Liver (tissue), 9 donors: ENCODE measurements around the gene SLC2A4. TPM values are rescaled to one million over a fixed set of nuclear protein-coding genes. Genes with fewer than 3 reads are reported as not detected.

Experiments
- DNase-seq: peaks from one replicate; pipeline ENCODE4 v3.0.0-alpha.2; 2017; ENCODE audit warnings: low spot score
- H3K27ac ChIP-seq, 2 donors: one replicate each; pipeline ENCODE4 v1.7.0; 2013; ENCODE audit warnings: inconsistent platforms in 2 of 2, low read length in 2 of 2, control low read depth in 1 of 2, low read depth in 1 of 2, mild to moderate bottlenecking in 1 of 2
- H3K27me3 ChIP-seq, 4 donors: one replicate each; pipeline versions ENCODE4 v1.6.1 to v1.7.0; 2013; ENCODE audit warnings: low read length in 3 of 4, inconsistent platforms in 1 of 4, mild to moderate bottlenecking in 1 of 4, moderate library complexity in 1 of 4; ENCODE audit not compliant: control insufficient read depth in 4 of 4, insufficient read depth in 4 of 4
- H3K36me3 ChIP-seq, 4 donors: one replicate each; pipeline versions ENCODE4 v1.6.1 to v1.7.0; 2013; ENCODE audit warnings: low read length in 3 of 4, mild to moderate bottlenecking in 3 of 4, low read depth in 1 of 4, moderate library complexity in 1 of 4; ENCODE audit not compliant: control insufficient read depth in 4 of 4, insufficient read depth in 3 of 4
- H3K4me1 ChIP-seq, 4 donors: one replicate each; pipeline versions ENCODE4 v1.6.1 to v1.7.0; 2013; ENCODE audit warnings: low read length in 3 of 4, mild to moderate bottlenecking in 3 of 4, moderate library complexity in 1 of 4; ENCODE audit not compliant: control insufficient read depth in 4 of 4, insufficient read depth in 4 of 4
- H3K4me3 ChIP-seq, 3 donors: one replicate each; pipeline versions ENCODE4 v1.6.1 to v1.7.0; 2013; ENCODE audit warnings: low read length in 3 of 3, control low read depth in 1 of 3, low read depth in 1 of 3, mild to moderate bottlenecking in 1 of 3
- H3K9ac ChIP-seq, 2 donors: one replicate each; pipeline ENCODE4 v1.7.0; 2013; ENCODE audit warnings: low read length in 2 of 2, mild to moderate bottlenecking in 2 of 2, moderate library complexity in 2 of 2, control low read depth in 1 of 2, low read depth in 1 of 2
- H3K9me3 ChIP-seq, 4 donors: one replicate each; pipeline versions ENCODE4 v1.6.1 to v1.7.0; 2013; ENCODE audit warnings: low read length in 3 of 4; ENCODE audit not compliant: control insufficient read depth in 4 of 4
- GABPA ChIP-seq, 2 donors: IDR thresholded peaks in 1 of 2; conservative IDR thresholded peaks in 1 of 2; 2 replicates each; pipeline ENCODE4 v1.6.1; 2016; ENCODE audit warnings: antibody characterized with exemption in 2 of 2, mild to moderate bottlenecking in 1 of 2, moderate library complexity in 1 of 2
- HNF4A ChIP-seq, 2 donors: conservative IDR thresholded peaks; 2 replicates each; pipeline ENCODE4 v1.6.1; 2016; ENCODE audit warnings: antibody characterized with exemption in 2 of 2, mild to moderate bottlenecking in 2 of 2
- HNF4G ChIP-seq: IDR thresholded peaks from 2 replicates; pipeline ENCODE4 v1.6.1; 2016; ENCODE audit warnings: antibody characterized with exemption
- JUND ChIP-seq, 2 donors: IDR thresholded peaks; 2 replicates each; pipeline ENCODE4 v1.6.1; 2016; ENCODE audit warnings: antibody characterized with exemption in 2 of 2
- NR2F2 ChIP-seq: IDR thresholded peaks from 2 replicates; pipeline ENCODE4 v1.6.1; 2016; ENCODE audit warnings: antibody characterized with exemption
- RAD21 ChIP-seq, 2 donors: IDR thresholded peaks; 2 replicates each; pipeline ENCODE4 v1.6.1; 2016; ENCODE audit warnings: antibody characterized with exemption in 2 of 2, mild to moderate bottlenecking in 2 of 2
- REST ChIP-seq: IDR thresholded peaks from 2 replicates; pipeline ENCODE4 v1.6.1; 2016; ENCODE audit warnings: antibody characterized with exemption, mild to moderate bottlenecking
- RXRA ChIP-seq, 2 donors: IDR thresholded peaks; 2 replicates each; pipeline ENCODE4 v1.6.1; 2017 to 2018; ENCODE audit warnings: antibody characterized with exemption in 2 of 2, mild to moderate bottlenecking in 1 of 2
- SP1 ChIP-seq: IDR thresholded peaks from 2 replicates; pipeline ENCODE4 v1.6.1; 2018; ENCODE audit warnings: antibody characterized with exemption, mild to moderate bottlenecking
- TAF1 ChIP-seq: conservative IDR thresholded peaks from 2 replicates; pipeline ENCODE4 v1.6.1; 2016; ENCODE audit warnings: antibody characterized with exemption, mild to moderate bottlenecking
- YY1 ChIP-seq: IDR thresholded peaks from 2 replicates; pipeline ENCODE4 v1.6.1; 2016; ENCODE audit warnings: antibody characterized with exemption, mild to moderate bottlenecking
- WGBS: extraction: QIAGEN DNeasy Blood & Tissue Kit; methylation state at CpG from one replicate; pipeline ENCODE4 v1.1.7; 2013; 5-methylcytosine and 5-hydroxymethylcytosine counted together
- polyA plus RNA-seq, 2 donors: library from polyadenylated mRNA; stranded (reverse) in 1 of 2; unstranded in 1 of 2; fragments of 200-250 nt in 1 of 2; fragments of >200 nt in 1 of 2; fragmentation: Nextera tagmentation in 1 of 2; extraction: Ambion mirVana in 1 of 2; gene quantifications; one replicate each; pipeline versions ENCODE4 v1.2.1 to v1.2.3, GENCODE V29; 2013 to 2015
- total RNA-seq, 2 donors: library from RNA; depleted of rRNA; stranded (reverse); fragments of >200 nt; gene quantifications; one replicate each; pipeline ENCODE4 v1.2.3, GENCODE V29; 2014
- TF ChIP-seq, protein P1 (sequence below): IDR thresholded peaks from 2 replicates; pipeline ENCODE4 v1.6.1; 2016; ENCODE audit warnings: antibody characterized with exemption
- TF ChIP-seq, protein P2 (sequence below): fragments of 150-350 bp; IDR thresholded peaks from 2 replicates; pipeline ENCODE4 v1.5.1; 2017; ENCODE audit warnings: improper control_type of control experiment, low read depth, low read length; ENCODE audit not compliant: missing input control
- TF ChIP-seq, protein P3 (sequence below): IDR thresholded peaks from 2 replicates; pipeline ENCODE4 v1.6.1; 2016; ENCODE audit warnings: antibody characterized with exemption
- donor health status: healthy.
- donor health status: healthy.
- donor health status: healthy.
- donor health status: healthy.
- donor health status: healthy.

SLC2A4 gene
- total and polyA plus RNA-seq, 4 donors, result 0.42 to 10.6 (median 1.6) TPM

DNA sequence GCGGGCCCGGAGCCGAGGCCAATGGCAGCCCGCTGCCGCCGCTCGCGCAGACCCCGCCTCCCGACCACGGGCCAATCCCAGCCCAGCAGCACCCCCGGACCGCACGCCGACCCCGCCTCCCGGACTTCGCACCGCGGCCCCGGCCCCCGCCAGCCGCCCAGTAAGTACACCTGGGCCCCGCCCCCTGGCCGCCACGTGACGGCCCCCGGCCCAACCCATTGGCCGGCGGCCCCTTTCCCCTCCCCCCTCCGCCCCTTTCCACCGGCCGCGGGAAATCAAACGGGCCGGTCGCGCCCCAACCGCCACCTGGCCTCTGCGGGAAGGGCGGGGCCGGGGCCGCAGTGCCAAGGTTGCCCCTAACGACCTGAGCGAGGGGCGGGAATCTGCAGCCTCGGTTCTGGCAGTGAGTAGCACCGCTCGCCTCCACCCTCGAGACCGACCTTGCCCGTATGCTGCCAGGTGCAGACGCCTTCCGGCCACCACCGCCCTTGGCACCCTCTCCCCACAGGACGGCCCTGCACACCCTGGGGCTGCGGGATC is 13.2 kb downstream of the SLC2A4 start, which contains the start of gene YBX2:
YBX2 (minus strand) TSS at position 26 of the 540 bp plus-strand sequence. CDS start 139 bp downstream, outside the sequence.
- peaks cover 11 to 28% (median 17%) of the 10 kb centered on the region in 4 donors for H3K4me1 ChIP-seq
- H3K4me3 ChIP-seq, result peak within 1 kb of the TSS in 2 of 3 donors; percentile 22 to 25
- H3K9ac ChIP-seq, result no peak within 1 kb of the TSS

More for the DNA sequence above, 13.2 kb downstream of the SLC2A4 start, which contains the start of gene YBX2:
- H3K27me3 ChIP-seq, result no peaks in the 10 kb centered on the region
- H3K27ac ChIP-seq, result no peak within 1 kb of the TSS
- H3K36me3 ChIP-seq, result no peaks in the 10 kb centered on the region
- 3% methylated on average over 57 of the region's 57 CpGs for WGBS
- TF ChIP-seq HNF4G (no peak), REST (no peak), RAD21 (IDR thresholded peaks at IDR 0.05) (no peak), NR2F2 (no peak), JUND (IDR thresholded peaks at IDR 0.05) (no peak), RXRA (IDR thresholded peaks at IDR 0.05) (no peak), HNF4A (conservative IDR thresholded peaks at IDR 0.05) (peak in 1 of 2 donors; percentile 7), SP1 (peak; percentile 12), GABPA (IDR thresholded peaks at IDR 0.05 in 1 of 2, conservative IDR thresholded peaks at IDR 0.05 in 1 of 2) (no peak), YY1 (no peak), TAF1 (no peak)
- TF ChIP-seq, protein P1, sequence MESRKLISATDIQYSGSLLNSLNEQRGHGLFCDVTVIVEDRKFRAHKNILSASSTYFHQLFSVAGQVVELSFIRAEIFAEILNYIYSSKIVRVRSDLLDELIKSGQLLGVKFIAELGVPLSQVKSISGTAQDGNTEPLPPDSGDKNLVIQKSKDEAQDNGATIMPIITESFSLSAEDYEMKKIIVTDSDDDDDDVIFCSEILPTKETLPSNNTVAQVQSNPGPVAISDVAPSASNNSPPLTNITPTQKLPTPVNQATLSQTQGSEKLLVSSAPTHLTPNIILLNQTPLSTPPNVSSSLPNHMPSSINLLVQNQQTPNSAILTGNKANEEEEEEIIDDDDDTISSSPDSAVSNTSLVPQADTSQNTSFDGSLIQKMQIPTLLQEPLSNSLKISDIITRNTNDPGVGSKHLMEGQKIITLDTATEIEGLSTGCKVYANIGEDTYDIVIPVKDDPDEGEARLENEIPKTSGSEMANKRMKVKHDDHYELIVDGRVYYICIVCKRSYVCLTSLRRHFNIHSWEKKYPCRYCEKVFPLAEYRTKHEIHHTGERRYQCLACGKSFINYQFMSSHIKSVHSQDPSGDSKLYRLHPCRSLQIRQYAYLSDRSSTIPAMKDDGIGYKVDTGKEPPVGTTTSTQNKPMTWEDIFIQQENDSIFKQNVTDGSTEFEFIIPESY, result no peak
- TF ChIP-seq, protein P2, sequence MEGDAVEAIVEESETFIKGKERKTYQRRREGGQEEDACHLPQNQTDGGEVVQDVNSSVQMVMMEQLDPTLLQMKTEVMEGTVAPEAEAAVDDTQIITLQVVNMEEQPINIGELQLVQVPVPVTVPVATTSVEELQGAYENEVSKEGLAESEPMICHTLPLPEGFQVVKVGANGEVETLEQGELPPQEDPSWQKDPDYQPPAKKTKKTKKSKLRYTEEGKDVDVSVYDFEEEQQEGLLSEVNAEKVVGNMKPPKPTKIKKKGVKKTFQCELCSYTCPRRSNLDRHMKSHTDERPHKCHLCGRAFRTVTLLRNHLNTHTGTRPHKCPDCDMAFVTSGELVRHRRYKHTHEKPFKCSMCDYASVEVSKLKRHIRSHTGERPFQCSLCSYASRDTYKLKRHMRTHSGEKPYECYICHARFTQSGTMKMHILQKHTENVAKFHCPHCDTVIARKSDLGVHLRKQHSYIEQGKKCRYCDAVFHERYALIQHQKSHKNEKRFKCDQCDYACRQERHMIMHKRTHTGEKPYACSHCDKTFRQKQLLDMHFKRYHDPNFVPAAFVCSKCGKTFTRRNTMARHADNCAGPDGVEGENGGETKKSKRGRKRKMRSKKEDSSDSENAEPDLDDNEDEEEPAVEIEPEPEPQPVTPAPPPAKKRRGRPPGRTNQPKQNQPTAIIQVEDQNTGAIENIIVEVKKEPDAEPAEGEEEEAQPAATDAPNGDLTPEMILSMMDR, result no peak
- TF ChIP-seq, protein P3, sequence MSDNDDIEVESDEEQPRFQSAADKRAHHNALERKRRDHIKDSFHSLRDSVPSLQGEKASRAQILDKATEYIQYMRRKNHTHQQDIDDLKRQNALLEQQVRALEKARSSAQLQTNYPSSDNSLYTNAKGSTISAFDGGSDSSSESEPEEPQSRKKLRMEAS, result no peak
- DNase-seq, result peak; percentile 72
- H3K9me3 ChIP-seq, result no peaks in the 10 kb centered on the region
